Immature natural killer cell (primary cell): Measurements from ENCODE around the gene IL34. TPM values are rescaled to one million over a fixed set of nuclear protein-coding genes. Genes with fewer than 3 reads are reported as not detected.
A peak's percentile ranks its signal among the peaks of the same experiment; 100 is the strongest.
"Not testable (repeated sequence)": the region's sequence is repeated elsewhere in the genome, so short reads cannot be mapped to it uniquely, and the experiment has no call there.

Source experiments
- DNase-seq, 3 donors: peaks; one replicate each; pipeline ENCODE4 v3.0.0; 2022; ENCODE audit warnings: mixed read lengths in 1 of 3
- H3K27ac Mint-ChIP-seq, 6 donors: one replicate each; pipeline ENCODE4 v1.8.0; 2020; ENCODE audit warnings: mixed read lengths in 6 of 6, mild to moderate bottlenecking in 5 of 6, inconsistent platforms in 4 of 6, moderate library complexity in 3 of 6
- H3K27me3 Mint-ChIP-seq, 3 donors: one replicate each; pipeline ENCODE4 v1.8.0; 2020 to 2021; ENCODE audit warnings: low read depth in 3 of 3, mild to moderate bottlenecking in 3 of 3, mixed read lengths in 3 of 3, moderate library complexity in 3 of 3, inconsistent platforms in 1 of 3
- H3K36me3 Mint-ChIP-seq, 3 donors: one replicate each; pipeline ENCODE4 v1.8.0; 2020; ENCODE audit warnings: mixed read lengths in 3 of 3, inconsistent platforms in 2 of 3, mild to moderate bottlenecking in 2 of 3
- H3K4me1 Mint-ChIP-seq, 2 donors: one replicate each; pipeline ENCODE4 v1.8.0; 2020; ENCODE audit warnings: inconsistent platforms in 2 of 2, mild to moderate bottlenecking in 2 of 2, mixed read lengths in 2 of 2, moderate library complexity in 1 of 2
- H3K4me3 Mint-ChIP-seq, 5 donors: one replicate each; pipeline ENCODE4 v1.8.0; 2020; ENCODE audit warnings: mild to moderate bottlenecking in 5 of 5, mixed read lengths in 5 of 5, inconsistent platforms in 3 of 5, moderate library complexity in 3 of 5
- H3K9me3 Mint-ChIP-seq, 6 donors: one replicate each; pipeline ENCODE4 v1.8.0; 2020; ENCODE audit warnings: mild to moderate bottlenecking in 6 of 6, mixed read lengths in 6 of 6, inconsistent platforms in 4 of 6, moderate library complexity in 3 of 6
- polyA plus RNA-seq, 3 donors: library from polyadenylated mRNA; unstranded; fragments of 300-500 nt; fragmentation: Illumina TruSeq; gene quantifications; one replicate each; pipeline ENCODE4 v1.2.3, GENCODE V29; 2021

IL34 gene
- polyA plus RNA-seq, 3 donors from 2014 or later = not detected

DNA sequence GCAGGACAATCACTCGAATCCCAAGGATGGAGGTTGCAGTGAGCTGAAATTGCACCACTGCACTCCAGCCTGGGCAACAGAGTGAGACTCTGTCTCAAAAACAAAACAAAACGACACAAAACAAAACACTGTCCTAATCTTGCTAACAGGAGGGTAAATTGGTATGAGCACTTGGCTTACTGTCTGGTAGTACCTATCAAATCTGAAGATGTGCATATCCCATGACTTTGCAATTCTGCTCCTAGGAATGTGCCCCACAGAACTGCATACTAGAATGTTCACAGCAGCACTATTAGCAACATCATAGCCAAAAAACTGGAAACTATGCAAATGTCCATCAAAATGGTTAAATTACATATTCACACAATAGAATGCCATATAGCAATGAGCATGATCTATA lies 23.8 kb downstream of the IL34 start:
- peaks cover 0 to 1% (median 0%) of the 10 kb centered on the region in 6 donors for H3K9me3 Mint-ChIP-seq
- no peaks in the 10 kb centered on the region for H3K4me1 Mint-ChIP-seq
- H3K4me3 Mint-ChIP-seq = no peak overlapping the region
- peaks cover 0 to 2% (median 0%) of the 10 kb centered on the region in 3 donors for H3K27me3 Mint-ChIP-seq
- DNase-seq = no peak
- H3K27ac Mint-ChIP-seq = no peak overlapping the region
- H3K36me3 Mint-ChIP-seq = peaks cover 0 to 7% (median 0%) of the 10 kb centered on the region in 3 donors

- DNase-seq, H3K9me3 Mint-ChIP-seq, H3K4me3 Mint-ChIP-seq, H3K36me3 Mint-ChIP-seq, H3K27me3 Mint-ChIP-seq, H3K27ac Mint-ChIP-seq, H3K4me1 Mint-ChIP-seq: not testable (repeated sequence)
Measured at GRCh38 chr16:70670938-70671337, 24.6 kb downstream of the IL34 start.

DNA sequence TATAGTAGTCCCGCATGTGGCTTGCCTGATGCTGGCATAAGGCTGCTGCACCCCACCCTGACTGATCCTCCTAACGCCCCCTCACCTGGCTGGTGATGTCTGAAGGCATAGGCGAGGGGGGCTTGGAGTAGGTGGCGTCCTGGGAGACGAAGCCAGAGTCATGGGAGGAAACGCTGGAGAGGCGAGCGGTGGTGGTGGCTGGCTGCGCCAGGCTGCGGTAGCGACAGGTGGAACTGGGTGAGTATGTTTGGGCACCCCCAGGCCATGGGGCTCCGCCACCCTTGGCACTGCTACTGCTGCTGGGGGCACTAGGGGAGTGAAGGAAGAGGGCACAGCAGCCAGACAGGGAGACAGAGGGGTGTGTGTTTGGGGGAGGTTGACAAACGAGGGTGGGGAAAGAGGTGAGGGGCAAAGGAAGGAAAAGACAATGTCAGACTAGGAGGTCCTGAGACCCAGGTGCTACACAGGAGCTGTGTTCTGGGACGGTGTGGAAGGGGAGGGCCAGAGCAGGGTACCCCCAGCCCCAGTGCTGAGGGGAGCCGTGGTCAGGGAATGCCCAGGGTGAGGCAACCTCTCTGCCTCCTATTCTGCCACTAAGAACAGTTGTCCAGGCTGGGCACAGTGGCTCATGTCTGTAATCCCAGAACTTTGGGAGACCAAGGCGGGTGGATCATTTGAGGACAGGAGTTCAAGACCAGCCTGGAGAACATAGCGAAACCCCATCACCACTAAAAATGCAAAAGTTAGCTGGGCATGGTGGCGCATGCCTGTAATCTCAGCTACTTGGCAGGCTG lies 28.1 kb downstream of the IL34 start:
- H3K9me3 Mint-ChIP-seq = peaks cover 0 to 1% (median 0%) of the 10 kb centered on the region in 6 donors
- H3K27ac Mint-ChIP-seq = no peak overlapping the region
- peaks cover 0 to 2% (median 2%) of the 10 kb centered on the region in 3 donors for H3K27me3 Mint-ChIP-seq
- DNase-seq = no peak
- peaks cover 1 to 5% of the 10 kb centered on the region in 2 donors for H3K4me1 Mint-ChIP-seq
- H3K36me3 Mint-ChIP-seq = no peaks in the 10 kb centered on the region
- no peak overlapping the region for H3K4me3 Mint-ChIP-seq

DNA sequence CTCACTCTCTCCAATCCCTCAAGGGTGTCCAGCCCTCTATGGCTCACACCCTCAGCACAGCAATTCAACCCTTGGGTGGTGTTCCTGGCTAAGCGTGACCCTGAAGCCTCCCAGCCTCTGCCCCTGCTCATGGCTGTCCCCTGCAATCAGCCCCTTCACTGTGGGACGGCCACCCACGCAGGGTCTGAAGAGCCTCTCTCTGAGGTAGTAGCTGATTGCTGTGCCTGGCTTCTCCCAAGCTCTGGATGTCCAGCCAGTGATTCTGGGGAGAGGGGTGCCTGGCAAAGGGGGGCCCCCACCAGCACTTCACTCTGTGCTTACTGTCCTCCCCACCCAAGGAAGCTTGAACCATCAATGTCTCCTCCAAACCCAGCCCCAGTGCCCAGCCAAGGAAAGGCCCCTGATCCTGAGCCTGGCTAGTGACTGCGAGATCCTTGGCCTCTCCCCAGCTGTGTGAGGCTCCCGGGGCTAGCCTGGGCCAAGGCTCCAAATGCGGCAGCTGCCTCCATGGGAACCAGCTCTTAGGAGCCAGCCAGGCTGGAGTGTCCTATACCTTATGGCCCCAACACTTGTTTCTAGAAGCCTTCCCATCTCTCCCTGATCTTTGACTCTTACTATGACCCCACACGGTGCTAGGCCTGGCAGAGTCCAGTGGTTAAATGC lies 29.6 kb downstream of the IL34 start:
- peaks cover 1 to 5% of the 10 kb centered on the region in 2 donors for H3K4me1 Mint-ChIP-seq
- peaks cover 0 to 4% (median 2%) of the 10 kb centered on the region in 3 donors for H3K27me3 Mint-ChIP-seq
- H3K9me3 Mint-ChIP-seq = peaks cover 0 to 1% (median 0%) of the 10 kb centered on the region in 6 donors
- DNase-seq = no peak
- H3K36me3 Mint-ChIP-seq = no peaks in the 10 kb centered on the region
- no peak overlapping the region for H3K27ac Mint-ChIP-seq
- H3K4me3 Mint-ChIP-seq = no peak overlapping the region

DNA sequence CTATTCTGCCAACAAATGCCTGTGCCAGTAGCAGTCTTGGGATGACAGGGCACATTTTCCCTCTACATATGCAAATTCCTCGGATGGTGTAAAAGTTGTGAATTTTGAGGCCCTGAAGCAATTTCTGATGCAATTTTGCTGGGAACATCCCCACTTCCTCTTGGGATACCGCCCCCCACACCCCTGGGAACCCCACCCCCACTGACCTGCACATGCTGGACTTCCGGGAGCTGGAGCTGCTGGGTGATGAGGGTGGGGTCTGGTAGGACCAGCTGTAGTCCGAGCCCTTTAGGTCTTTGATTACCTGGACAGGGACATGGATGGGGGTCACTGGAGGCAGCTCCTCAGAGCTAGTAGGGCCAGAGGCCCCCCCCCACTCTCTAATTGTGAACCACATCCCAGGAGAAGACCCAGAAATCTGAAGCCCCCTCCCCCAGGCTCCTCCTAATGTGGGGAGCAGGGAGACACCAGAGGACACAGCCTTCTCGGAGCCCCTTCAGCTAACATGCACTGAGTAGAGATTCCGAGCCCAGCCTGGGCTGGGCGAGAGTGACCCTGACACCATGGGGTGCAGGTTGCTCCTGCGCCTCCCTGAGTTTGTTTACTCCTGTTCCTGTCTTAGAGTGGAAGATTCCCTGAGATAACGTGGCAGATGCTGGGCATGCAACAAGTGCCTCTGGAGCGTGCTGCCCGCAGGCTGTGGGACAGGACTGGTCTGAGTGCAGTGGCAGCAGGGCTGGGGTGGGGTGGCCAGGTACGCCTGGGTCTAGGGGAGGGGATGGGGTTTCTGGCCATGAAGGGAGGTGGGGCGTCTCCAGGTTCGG lies 30.5 kb downstream of the IL34 start:
- Mint-ChIP-seq H3K27me3 (peaks cover 0 to 4% (median 2%) of the 10 kb centered on the region in 3 donors), H3K4me1 (peaks cover 1 to 5% of the 10 kb centered on the region in 2 donors), H3K36me3 (no peaks in the 10 kb centered on the region), H3K4me3 (no peak overlapping the region), H3K27ac (no peak overlapping the region), H3K9me3 (peaks cover 0 to 1% (median 0%) of the 10 kb centered on the region in 6 donors)
- no peak for DNase-seq

GRCh38 chr16:70677499-70678120 lies 31.3 kb downstream of the IL34 start:
- H3K27me3 Mint-ChIP-seq = peaks cover 0 to 4% (median 2%) of the 10 kb centered on the region in 3 donors
- H3K4me1 Mint-ChIP-seq = peaks cover 1 to 5% of the 10 kb centered on the region in 2 donors
- no peak overlapping the region for H3K4me3 Mint-ChIP-seq
- peaks cover 0 to 1% (median 0%) of the 10 kb centered on the region in 6 donors for H3K9me3 Mint-ChIP-seq
- no peaks in the 10 kb centered on the region for H3K36me3 Mint-ChIP-seq
- no peak overlapping the region for H3K27ac Mint-ChIP-seq
- no peak for DNase-seq

DNA sequence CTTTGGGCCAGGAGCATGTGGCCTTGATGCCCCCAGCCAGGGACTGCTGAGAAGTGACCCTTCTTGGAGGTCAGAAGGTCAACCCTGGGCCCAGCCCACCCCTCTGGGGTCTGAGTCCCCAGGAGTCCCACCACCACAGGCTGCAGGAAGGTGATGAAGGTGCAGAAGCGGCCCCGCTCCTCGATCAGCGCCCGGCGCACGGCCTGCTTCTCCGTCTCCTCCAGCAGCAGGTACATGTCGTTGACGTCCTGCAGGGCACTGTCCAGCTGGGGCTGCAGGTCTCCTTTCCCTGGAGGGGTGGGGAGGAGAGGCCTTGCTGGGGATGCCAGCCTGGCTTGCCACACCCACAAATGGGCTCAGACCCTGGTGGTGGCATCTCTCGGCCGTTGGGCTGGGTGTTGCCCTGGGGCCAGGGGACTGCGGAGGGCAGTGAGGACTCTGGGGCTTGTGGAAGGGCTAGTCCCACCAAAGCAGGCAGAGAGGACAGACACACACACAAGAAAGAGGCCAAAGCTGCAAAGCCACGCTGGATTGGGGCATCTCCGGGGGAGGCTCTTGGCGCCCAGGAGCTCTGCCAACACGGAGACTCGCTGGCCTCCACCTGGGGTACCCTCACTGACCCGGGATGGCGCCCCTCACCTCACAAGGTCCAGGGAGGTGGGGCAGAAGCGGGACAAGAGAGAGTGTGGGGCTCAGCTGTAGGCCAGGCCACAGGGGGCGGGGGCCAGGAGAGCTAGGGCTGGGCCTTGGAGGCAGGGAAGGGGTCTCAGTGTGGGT lies 31.9 kb downstream of the IL34 start:
- H3K27ac Mint-ChIP-seq = peak overlapping the region in 1 of 6 donors; percentile 69
- DNase-seq = no peak
- H3K4me1 Mint-ChIP-seq = peaks cover 1 to 5% of the 10 kb centered on the region in 2 donors
- no peaks in the 10 kb centered on the region for H3K36me3 Mint-ChIP-seq
- peaks cover 0 to 2% (median 2%) of the 10 kb centered on the region in 3 donors for H3K27me3 Mint-ChIP-seq
- peaks cover 0 to 1% (median 0%) of the 10 kb centered on the region in 6 donors for H3K9me3 Mint-ChIP-seq
- H3K4me3 Mint-ChIP-seq = no peak overlapping the region

DNA sequence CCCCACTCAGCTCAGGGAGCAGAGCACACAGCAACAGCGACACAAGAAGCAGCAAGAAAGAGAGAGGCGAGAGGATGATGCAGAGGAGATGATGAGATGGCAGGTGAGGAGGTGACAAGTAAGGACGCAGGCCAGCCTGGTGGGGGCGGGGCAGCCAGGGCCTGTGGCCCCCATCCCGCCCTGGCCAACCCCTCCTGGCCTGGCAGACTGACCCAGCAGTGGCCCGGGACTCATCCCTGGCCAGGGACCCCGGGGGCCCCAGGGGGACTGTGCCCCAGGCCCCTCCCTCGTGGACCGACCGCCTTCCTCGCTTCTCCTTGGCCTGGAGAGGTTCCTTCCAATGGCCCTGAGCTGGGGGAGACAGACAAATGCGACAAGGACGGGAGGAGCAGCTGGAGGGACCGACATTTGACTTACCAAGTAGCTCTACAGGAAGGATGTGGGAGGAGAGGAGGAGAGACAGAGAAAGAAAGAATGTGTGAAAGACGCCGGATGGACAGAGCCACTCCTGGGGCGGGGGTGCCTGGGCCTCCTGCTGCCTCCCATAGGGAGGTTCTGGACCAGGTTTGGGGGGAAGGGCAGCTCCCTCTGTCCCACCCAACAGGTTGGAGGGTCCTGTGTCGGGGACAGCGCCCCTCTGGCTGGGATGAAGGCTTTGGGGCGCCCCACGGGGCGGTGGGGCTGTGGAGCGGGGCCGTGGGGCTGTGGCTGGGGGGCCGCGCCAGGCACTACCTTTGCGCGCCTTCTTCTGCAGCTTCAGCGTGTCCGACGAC lies 32.7 kb downstream of the IL34 start:
- Mint-ChIP-seq H3K27me3 (peaks cover 0 to 2% (median 2%) of the 10 kb centered on the region in 3 donors), H3K9me3 (no peaks in the 10 kb centered on the region), H3K36me3 (no peaks in the 10 kb centered on the region), H3K27ac (peak overlapping the region in 2 of 6 donors; percentile 13 to 69), H3K4me3 (peak overlapping the region in 1 of 5 donors; percentile 24), H3K4me1 (peaks cover 1 to 5% of the 10 kb centered on the region in 2 donors)
- no peak for DNase-seq

DNA sequence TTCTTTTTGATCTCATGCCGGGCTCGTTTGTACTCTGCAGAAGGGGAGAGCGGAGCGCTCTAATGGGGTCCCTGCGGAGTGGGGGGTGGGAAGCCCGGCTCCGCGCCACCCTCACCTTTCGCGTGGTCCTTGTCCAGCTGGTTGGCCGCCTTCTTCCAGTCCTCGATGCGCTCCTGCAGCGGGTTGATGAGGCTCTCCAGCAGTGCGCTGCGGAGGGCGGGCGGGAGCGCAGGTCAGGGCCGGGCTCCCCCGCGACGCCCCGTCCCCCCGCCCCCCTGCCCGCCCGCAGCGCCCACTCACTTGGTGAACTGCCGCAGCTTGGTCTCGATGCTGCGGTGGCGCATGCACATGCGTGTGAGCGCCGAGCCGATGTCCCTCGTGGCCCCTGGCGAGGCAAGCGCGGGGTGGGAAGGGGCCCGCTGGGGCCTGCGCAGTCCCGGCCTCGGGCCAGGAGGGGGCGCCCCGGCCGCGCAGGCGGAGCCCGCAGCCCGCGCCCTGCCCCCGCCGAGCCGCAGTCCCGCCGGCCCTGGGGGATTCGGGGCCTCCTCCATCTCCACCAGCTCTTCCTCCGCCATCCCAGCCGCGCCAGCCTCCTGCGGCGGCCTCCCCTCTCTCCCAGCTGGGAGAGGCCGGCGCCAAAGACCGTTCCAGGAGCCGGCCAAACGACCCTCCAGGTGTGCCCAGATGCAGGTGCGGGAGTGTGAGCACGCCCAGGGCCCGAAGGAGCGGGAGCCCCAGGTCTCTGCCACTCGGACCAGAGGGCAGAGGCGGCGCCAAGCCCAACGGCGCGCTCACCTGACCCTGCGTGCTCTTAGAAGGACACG lies 33.5 kb downstream of the IL34 start:
- Mint-ChIP-seq H3K4me1 (peaks cover 1 to 5% of the 10 kb centered on the region in 2 donors), H3K27me3 (peaks cover 0 to 2% (median 2%) of the 10 kb centered on the region in 3 donors), H3K36me3 (no peaks in the 10 kb centered on the region), H3K27ac (no peak overlapping the region), H3K9me3 (no peaks in the 10 kb centered on the region), H3K4me3 (no peak overlapping the region)
- DNase-seq = no peak

- Mint-ChIP-seq H3K9me3 (no peaks in the 10 kb centered on the region), H3K27ac (no peak overlapping the region), H3K27me3 (peaks cover 0 to 2% (median 2%) of the 10 kb centered on the region in 3 donors), H3K4me3 (no peak overlapping the region), H3K36me3 (no peaks in the 10 kb centered on the region), H3K4me1 (peaks cover 1 to 5% of the 10 kb centered on the region in 2 donors)
- DNase-seq = no peak
Measured at GRCh38 chr16:70680495-70681381, 34.4 kb downstream of the IL34 start.
